Hepatocyte (in vitro differentiated cells): Measurements from ENCODE around the gene MAP2.

Experiments used
- CTCF ChIP-seq: fragments of 200-600 bp; sonication (generic); IDR thresholded peaks from 2 replicates; pipeline ENCODE4 v1.5.1; 2016; ENCODE audit warnings: antibody characterized with exemption, mild to moderate bottlenecking; ENCODE audit not compliant: poor library complexity
- EZH2 ChIP-seq: fragments of 200-600 bp; sonication (generic); IDR thresholded peaks from 2 replicates; pipeline ENCODE4 v1.6.1; 2016; ENCODE audit warnings: antibody characterized with exemption, mild to moderate bottlenecking, borderline replicate concordance
- EZH2phosphoT487 ChIP-seq: fragments of 200-600 bp; sonication (generic); IDR thresholded peaks from one replicate; pipeline ENCODE4 v1.6.1; 2018; ENCODE audit warnings: antibody characterized with exemption, mild to moderate bottlenecking, low read depth, moderate library complexity; ENCODE audit not compliant: unreplicated experiment, severe bottlenecking

GRCh38 chr2:209519271-209519670 is 95.4 kb downstream of the MAP2 start:
- TF ChIP-seq CTCF: no peak
- no peak for TF ChIP-seq EZH2
- TF ChIP-seq EZH2phosphoT487: no peak
